ENCODE measurements around the gene TTLL5. TPM values are rescaled to one million over a fixed set of nuclear protein-coding genes. Genes with fewer than 3 reads are reported as not detected.

Gene TTLL5
- 10 to 100 TPM; 28.9 to 43.4 TPM for total RNA-seq

GRCh38 chr14:75660630-75661498 is at the start of gene TTLL5, which contains the start of gene ERG28:
TTLL5 (plus strand) TSS chr14:75661246; CDS start chr14:75663150, 1,904 bp downstream.
ERG28 (minus strand) TSS chr14:75660876; CDS start chr14:75657502, 3,374 bp downstream.
- no peaks in the 10 kb centered on the region for H3K9me3 Mint-ChIP-seq (ENCODE audit: low read depth)
- peak; percentile 99 for DNase-seq
- ATAC-seq = peak; percentile 98
- CTCF ChIA-PET = interaction anchor here (0.8 to 3.3 kb wide), 10 partner anchors 9 to 322 kb away, joined by 3 to 23 read pairs (median 5); partner anchors contain the start of gene FLVCR2
- peaks cover 42% of the 10 kb centered on the region for H3K4me1 Mint-ChIP-seq
- H3K27ac Mint-ChIP-seq = peak within 1 kb of the TSS; percentile 94
- peaks cover 6% of the 10 kb centered on the region for H3K36me3 Mint-ChIP-seq
- H3K27me3 Mint-ChIP-seq = no peaks in the 10 kb centered on the region
- H3K4me3 Mint-ChIP-seq = peak within 1 kb of the TSS; percentile 98

- DNase-seq = no peak
- ATAC-seq = no peak
Measured at GRCh38 chr14:75612157-75612556, 48.9 kb upstream of the TTLL5 start.

GRCh38 chr14:75614179-75614578 is 46.9 kb upstream of the TTLL5 start:
- H3K27me3 Mint-ChIP-seq = no peaks in the 10 kb centered on the region
- no peaks in the 10 kb centered on the region for H3K4me1 Mint-ChIP-seq
- DNase-seq (no peak), ATAC-seq (no peak)
- peaks cover 5% of the 10 kb centered on the region for H3K36me3 Mint-ChIP-seq
- CTCF ChIA-PET = no interaction called here
- no peak overlapping the region for H3K27ac Mint-ChIP-seq
- H3K9me3 Mint-ChIP-seq (ENCODE audit: low read depth) = peaks cover 10% of the 10 kb centered on the region
- no peak overlapping the region for H3K4me3 Mint-ChIP-seq

More at GRCh38 chr14:75612157-75612556, 48.9 kb upstream of the TTLL5 start:
- Mint-ChIP-seq H3K4me1 (no peaks in the 10 kb centered on the region), H3K27me3 (no peaks in the 10 kb centered on the region), H3K4me3 (no peak overlapping the region), H3K9me3 (ENCODE audit: low read depth) (peaks cover 17% of the 10 kb centered on the region), H3K36me3 (peaks cover 10% of the 10 kb centered on the region), H3K27ac (no peak overlapping the region)
- CTCF ChIA-PET = interaction anchor here (1.1 kb wide), 1 partner anchor 13 kb away, joined by 4 read pairs; no protein-coding TSS in a partner anchor

- Mint-ChIP-seq H3K4me1 (no peaks in the 10 kb centered on the region), H3K9me3 (ENCODE audit: low read depth) (peaks cover 6% of the 10 kb centered on the region), H3K27me3 (no peaks in the 10 kb centered on the region), H3K27ac (no peak overlapping the region), H3K36me3 (peaks cover 5% of the 10 kb centered on the region), H3K4me3 (no peak overlapping the region)
- no peak for ATAC-seq
- no peak for DNase-seq
- CTCF ChIA-PET = no interaction called here
Measured at GRCh38 chr14:75615200-75615599, 45.8 kb upstream of the TTLL5 start.

- ATAC-seq (no peak), DNase-seq (no peak)
- CTCF ChIA-PET = interaction anchor here (2.0 kb wide), 1 partner anchor 35 kb away, joined by 7 read pairs; no protein-coding TSS in a partner anchor
- H3K27me3 Mint-ChIP-seq = no peaks in the 10 kb centered on the region
- H3K4me3 Mint-ChIP-seq = no peak overlapping the region
- peaks cover 3% of the 10 kb centered on the region for H3K9me3 Mint-ChIP-seq (ENCODE audit: low read depth)
- H3K27ac Mint-ChIP-seq = no peak overlapping the region
- H3K4me1 Mint-ChIP-seq = no peaks in the 10 kb centered on the region
- H3K36me3 Mint-ChIP-seq = no peaks in the 10 kb centered on the region
Measured at GRCh38 chr14:75619548-75619947, 41.5 kb upstream of the TTLL5 start.

GRCh38 chr14:75625034-75625433 is 36.0 kb upstream of the TTLL5 start:
- H3K4me1 Mint-ChIP-seq = no peaks in the 10 kb centered on the region
- no peak overlapping the region for H3K27ac Mint-ChIP-seq
- H3K27me3 Mint-ChIP-seq = no peaks in the 10 kb centered on the region
- ATAC-seq = no peak
- H3K4me3 Mint-ChIP-seq = no peak overlapping the region
- CTCF ChIA-PET = interaction anchor here (1.5 kb wide), 1 partner anchor 12 kb away, joined by 4 read pairs; no protein-coding TSS in a partner anchor
- H3K9me3 Mint-ChIP-seq (ENCODE audit: low read depth) = no peaks in the 10 kb centered on the region
- H3K36me3 Mint-ChIP-seq = peaks cover 1% of the 10 kb centered on the region
- DNase-seq = no peak

GRCh38 chr14:75626396-75626795 is 34.6 kb upstream of the TTLL5 start:
- ATAC-seq = no peak
- Mint-ChIP-seq H3K27ac (no peak overlapping the region), H3K27me3 (no peaks in the 10 kb centered on the region), H3K4me1 (no peaks in the 10 kb centered on the region), H3K9me3 (ENCODE audit: low read depth) (no peaks in the 10 kb centered on the region), H3K4me3 (no peak overlapping the region), H3K36me3 (peaks cover 1% of the 10 kb centered on the region)
- no peak for DNase-seq
- CTCF ChIA-PET = interaction anchor here (1.5 kb wide), 1 partner anchor 14 kb away, joined by 4 read pairs; no protein-coding TSS in a partner anchor

- no peak for ATAC-seq
- CTCF ChIA-PET = no interaction called here
- H3K27ac Mint-ChIP-seq = no peak overlapping the region
- H3K4me3 Mint-ChIP-seq = no peak overlapping the region
- DNase-seq = no peak
- H3K36me3 Mint-ChIP-seq = peaks cover 1% of the 10 kb centered on the region
- H3K9me3 Mint-ChIP-seq (ENCODE audit: low read depth) = no peaks in the 10 kb centered on the region
- H3K4me1 Mint-ChIP-seq = no peaks in the 10 kb centered on the region
- H3K27me3 Mint-ChIP-seq = no peaks in the 10 kb centered on the region
Measured at GRCh38 chr14:75626863-75627262, 34.2 kb upstream of the TTLL5 start.

GRCh38 chr14:75627406-75627805 is 33.6 kb upstream of the TTLL5 start:
- Mint-ChIP-seq H3K4me1 (no peaks in the 10 kb centered on the region), H3K27ac (no peak overlapping the region), H3K36me3 (peaks cover 1% of the 10 kb centered on the region), H3K27me3 (no peaks in the 10 kb centered on the region), H3K9me3 (ENCODE audit: low read depth) (no peaks in the 10 kb centered on the region), H3K4me3 (no peak overlapping the region)
- ATAC-seq (no peak), DNase-seq (no peak)
- CTCF ChIA-PET = interaction anchor here (1.0 to 1.2 kb wide), 2 partner anchors 14 to 355 kb away, joined by 3 to 4 read pairs; no protein-coding TSS in a partner anchor

- CTCF ChIA-PET = no interaction called here
Measured at GRCh38 chr14:75628816-75629215, 32.2 kb upstream of the TTLL5 start.

GRCh38 chr14:75630695-75631452 is 30.2 kb upstream of the TTLL5 start:
- Mint-ChIP-seq H3K4me3 (no peak overlapping the region), H3K36me3 (peaks cover 1% of the 10 kb centered on the region), H3K27ac (no peak overlapping the region), H3K9me3 (ENCODE audit: low read depth) (no peaks in the 10 kb centered on the region), H3K4me1 (no peaks in the 10 kb centered on the region), H3K27me3 (no peaks in the 10 kb centered on the region)
- DNase-seq (no peak), ATAC-seq (no peak)
- CTCF ChIA-PET = interaction anchor here (1.7 kb wide), 1 partner anchor 23 kb away, joined by 5 read pairs; no protein-coding TSS in a partner anchor

More at GRCh38 chr14:75628816-75629215, 32.2 kb upstream of the TTLL5 start:
- H3K9me3 Mint-ChIP-seq (ENCODE audit: low read depth) = no peaks in the 10 kb centered on the region
- ATAC-seq (no peak), DNase-seq (no peak)
- no peaks in the 10 kb centered on the region for H3K27me3 Mint-ChIP-seq
- H3K4me3 Mint-ChIP-seq = no peak overlapping the region
- no peaks in the 10 kb centered on the region for H3K4me1 Mint-ChIP-seq
- H3K36me3 Mint-ChIP-seq = peaks cover 1% of the 10 kb centered on the region
- no peak overlapping the region for H3K27ac Mint-ChIP-seq

GRCh38 chr14:75631453-75631831 is 29.6 kb upstream of the TTLL5 start:
- CTCF ChIA-PET = interaction anchor here (1.7 kb wide), 1 partner anchor 23 kb away, joined by 5 read pairs; no protein-coding TSS in a partner anchor
- Mint-ChIP-seq H3K36me3 (peaks cover under 1% of the 10 kb centered on the region), H3K9me3 (ENCODE audit: low read depth) (no peaks in the 10 kb centered on the region), H3K4me3 (no peak overlapping the region), H3K4me1 (no peaks in the 10 kb centered on the region), H3K27me3 (no peaks in the 10 kb centered on the region), H3K27ac (no peak overlapping the region)
- ATAC-seq (no peak), DNase-seq (no peak)

GRCh38 chr14:75634848-75635247 is 26.2 kb upstream of the TTLL5 start:
- ATAC-seq (no peak), DNase-seq (no peak)
- no peaks in the 10 kb centered on the region for H3K4me1 Mint-ChIP-seq
- CTCF ChIA-PET = no interaction called here
- H3K27ac Mint-ChIP-seq = no peak overlapping the region
- H3K36me3 Mint-ChIP-seq = no peaks in the 10 kb centered on the region
- H3K27me3 Mint-ChIP-seq = no peaks in the 10 kb centered on the region
- H3K9me3 Mint-ChIP-seq (ENCODE audit: low read depth) = no peaks in the 10 kb centered on the region
- H3K4me3 Mint-ChIP-seq = no peak overlapping the region
